CD4-positive, alpha-beta T cell treated with Interferon gamma for 1 hour (primary cell): ENCODE data around the gene SLC5A1.

Experiments
- DNase-seq: peaks from one replicate; pipeline ENCODE4 v3.0.0-alpha.2; 2020

The SLC5A1 gene

DNA sequence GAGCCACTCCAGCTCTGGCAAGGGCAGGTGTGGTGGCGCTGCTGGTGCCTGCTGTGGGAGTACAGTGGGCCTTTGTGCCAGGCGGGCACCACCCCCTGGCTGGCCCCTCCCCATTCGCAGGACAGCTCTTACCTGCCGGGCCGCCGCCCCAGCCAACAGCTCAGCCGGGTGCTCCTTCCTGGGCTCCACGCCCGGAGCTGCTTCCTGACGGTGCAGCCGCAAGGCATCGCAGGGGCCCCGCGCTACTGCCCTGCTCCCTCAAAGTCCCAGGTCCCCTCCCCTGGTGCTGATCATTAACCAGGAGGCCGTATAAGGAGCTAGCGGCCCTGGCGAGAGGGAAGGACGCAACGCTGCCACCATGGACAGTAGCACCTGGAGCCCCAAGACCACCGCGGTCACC is at the start of gene SLC5A1:
Gene SLC5A1, plus strand, starts transcription at position 338 of the 400 bp plus-strand sequence. Its CDS starts 21 bp downstream, at position 359.
- no peak for DNase-seq

DNA sequence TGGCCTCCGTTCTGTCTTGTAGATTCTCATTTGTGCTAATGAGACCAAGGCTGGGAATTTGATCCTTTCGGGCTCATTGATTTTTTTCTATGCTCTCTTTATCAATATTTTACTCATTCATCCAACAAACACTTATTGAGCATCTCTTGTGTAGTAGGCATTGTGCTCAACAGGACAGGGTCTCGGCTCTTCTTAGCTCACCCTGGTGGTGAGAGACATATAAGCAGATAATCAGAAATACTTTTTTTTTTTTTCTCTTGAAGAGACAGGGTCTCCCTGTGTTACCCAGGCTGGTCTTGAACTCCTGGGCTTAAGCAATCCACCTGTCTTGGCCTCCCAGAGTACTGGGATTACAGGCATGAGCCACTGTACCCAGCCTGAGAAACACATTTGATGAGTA is 48.0 kb upstream of the SLC5A1 start:
- DNase-seq, result no peak

DNA sequence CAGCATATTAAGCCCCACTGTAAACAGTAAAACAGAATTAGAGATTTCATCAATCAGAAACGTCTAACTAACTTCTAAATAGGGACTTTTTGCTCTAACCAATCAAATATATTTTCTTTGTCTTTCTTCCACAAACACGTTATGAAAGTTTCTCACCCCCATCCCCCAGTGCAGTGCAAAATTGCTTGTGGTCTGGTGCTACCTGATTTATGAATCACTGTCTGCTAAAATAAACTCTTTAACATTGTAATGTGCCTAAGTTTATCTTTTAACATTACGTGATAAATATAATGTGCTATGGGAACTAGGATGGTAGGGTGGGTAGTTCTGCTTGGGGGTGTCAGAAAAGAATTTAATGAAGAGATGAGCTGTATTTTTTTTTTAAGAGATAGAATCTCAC is 47.3 kb upstream of the SLC5A1 start:
- DNase-seq, result no peak

DNA sequence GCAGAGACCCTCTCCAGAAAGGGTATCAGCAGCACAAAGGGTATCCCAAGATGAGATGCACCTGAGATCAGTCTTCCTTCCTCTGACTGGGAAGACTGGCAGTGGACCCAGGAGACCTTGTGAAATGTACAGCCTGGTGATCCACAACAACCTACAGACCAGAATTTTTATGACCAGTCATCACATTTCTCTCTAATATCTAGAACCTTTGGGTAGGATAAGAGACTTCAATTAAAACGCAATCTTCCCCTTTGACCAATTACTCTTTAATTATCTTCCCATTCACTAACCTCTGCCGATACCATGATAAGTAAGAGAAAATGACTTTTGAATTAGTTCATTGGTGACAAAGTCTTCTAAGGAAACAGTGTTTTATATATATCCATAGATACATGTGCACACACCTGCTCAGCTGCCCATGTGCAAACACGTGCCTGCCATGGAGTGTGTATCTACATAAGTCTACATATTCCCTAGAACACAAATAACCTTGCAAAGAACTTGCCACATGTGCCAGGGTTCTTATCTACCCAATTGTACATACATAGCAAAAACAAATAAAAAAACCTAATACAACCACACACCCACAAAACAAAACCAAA is 44.2 kb upstream of the SLC5A1 start:
- no peak for DNase-seq

DNA sequence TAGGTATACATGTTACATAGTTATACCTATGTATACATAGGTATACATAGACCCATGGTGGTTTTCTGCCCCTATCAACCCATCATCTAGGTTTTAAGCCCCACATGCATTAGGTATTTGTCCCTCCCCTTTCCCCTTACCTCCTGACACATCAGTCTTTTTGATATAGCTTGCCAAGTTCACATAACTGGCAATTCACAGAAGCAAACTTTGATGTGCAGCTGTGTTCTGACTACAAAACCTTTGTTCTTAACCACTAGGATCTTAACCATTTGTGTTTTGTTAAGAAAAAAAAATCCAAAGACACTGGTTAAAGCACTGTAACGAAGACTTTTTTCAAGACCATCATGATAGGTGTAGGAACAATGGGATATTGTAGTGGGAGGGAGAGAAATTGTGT is 42.9 kb upstream of the SLC5A1 start:
- no peak for DNase-seq

DNA sequence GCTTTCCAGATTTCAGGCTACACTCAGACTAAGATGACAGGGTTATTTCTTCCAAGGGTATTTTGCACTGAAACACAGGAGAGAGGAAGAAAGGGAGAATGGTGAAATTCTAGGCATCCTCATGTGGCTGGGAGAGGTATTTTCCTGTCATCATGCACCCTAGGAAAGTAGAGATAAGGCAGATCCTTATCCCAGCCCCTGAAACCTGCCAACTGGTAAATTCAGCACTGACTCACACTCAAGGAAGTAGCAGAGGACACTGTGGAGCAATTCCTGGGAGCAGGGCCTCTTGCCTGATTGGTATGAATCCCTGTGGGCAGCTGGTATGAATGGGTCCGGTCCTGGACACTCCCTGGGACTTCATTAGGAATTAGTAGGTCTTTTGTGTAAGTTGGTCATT is 37.6 kb upstream of the SLC5A1 start:
- no peak for DNase-seq

DNA sequence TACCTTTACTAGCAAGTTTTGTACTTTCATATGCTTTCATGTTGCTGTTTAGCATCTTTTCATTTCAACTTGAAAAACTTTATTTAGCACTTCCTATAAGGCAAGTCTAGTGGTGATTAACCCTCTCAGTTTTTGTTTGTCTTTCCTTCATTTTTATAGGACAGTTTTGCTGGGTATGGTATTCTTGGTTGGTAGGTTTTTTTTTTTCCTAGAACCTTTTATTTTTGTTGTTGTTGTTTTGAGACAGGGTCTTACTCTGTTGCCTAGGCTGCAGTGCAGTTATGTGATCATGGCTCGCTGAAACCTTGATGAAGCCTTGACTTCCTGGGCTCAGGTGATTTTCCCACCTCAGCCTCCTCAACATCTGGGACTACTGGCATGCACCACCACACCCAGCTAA is 29.9 kb upstream of the SLC5A1 start:
- no peak for DNase-seq

DNA sequence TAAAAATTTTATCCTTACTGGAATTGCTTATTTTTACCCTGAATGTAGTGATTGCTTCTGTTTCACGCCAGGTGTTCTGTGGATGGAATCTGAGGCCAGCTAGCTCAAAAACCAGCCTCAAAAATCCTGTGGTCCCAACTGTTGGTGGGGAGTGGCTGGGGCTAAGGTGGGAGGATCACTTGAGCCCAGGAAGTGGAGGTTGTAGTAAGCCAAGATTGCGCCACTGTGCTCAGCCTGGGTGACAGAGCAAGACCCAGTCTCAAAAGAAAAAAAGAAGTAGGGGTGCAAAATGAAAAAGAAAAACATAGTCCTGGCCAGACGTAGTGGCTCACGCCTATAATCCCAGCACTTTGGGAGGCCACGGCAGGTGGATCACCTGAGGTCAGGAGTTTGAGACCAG is 27.0 kb upstream of the SLC5A1 start:
- no peak for DNase-seq

DNA sequence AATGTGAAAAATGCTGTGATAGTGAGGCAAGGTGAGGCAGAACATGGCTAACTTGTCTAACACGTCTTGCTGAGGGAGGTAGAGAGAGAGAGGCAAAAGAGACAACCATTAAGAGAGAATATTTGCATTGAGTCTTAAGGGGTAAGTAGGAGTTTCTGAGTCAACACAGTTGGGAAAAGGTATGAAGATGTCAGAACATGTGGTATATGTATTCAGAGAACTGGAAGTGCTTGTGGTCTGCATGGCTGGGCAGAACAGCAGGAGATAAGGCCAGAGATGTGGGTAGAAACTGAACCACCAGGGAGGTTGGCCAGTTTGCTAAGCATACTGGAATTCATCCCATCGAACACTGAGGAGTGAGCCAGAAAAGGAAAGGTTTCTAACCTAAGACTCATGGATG is 25.0 kb upstream of the SLC5A1 start:
- no peak for DNase-seq

DNA sequence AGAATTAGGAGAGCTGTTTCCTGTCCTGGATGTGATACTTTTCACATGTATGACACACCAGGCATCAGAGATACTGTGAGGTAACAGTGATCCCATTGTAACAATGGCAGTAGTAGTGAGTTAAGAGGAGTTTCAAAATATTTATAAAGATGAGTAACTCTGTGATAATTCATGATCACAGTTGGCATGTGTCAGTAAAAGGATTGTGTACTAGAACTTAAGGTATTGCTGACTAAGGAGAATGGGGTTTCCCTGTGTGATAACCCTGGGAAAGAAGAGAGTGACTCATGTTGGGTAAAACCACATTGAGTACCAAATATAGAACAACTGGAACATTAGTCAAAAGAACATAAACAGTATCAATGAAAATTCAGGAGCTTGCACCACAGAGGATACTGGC is 22.9 kb upstream of the SLC5A1 start:
- DNase-seq, result no peak

DNA sequence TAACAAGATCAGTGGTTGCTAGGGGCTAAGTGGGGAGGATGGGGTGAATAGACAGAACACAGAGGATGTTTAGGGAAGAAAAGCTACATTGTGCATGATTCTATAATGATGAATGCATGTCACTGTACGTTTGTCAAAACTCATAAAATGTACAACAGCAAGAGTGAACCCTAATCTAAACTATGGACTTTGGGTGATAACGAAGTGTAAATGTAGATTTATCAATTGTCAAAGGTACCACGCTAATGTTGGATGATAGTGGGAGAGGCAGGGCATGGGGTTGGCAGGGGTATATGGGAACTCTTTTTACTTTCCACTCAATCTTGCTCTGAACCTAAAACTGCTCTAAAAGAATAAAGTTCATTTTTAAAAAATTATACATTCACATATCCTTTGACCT is 21.3 kb upstream of the SLC5A1 start:
- no peak for DNase-seq

DNA sequence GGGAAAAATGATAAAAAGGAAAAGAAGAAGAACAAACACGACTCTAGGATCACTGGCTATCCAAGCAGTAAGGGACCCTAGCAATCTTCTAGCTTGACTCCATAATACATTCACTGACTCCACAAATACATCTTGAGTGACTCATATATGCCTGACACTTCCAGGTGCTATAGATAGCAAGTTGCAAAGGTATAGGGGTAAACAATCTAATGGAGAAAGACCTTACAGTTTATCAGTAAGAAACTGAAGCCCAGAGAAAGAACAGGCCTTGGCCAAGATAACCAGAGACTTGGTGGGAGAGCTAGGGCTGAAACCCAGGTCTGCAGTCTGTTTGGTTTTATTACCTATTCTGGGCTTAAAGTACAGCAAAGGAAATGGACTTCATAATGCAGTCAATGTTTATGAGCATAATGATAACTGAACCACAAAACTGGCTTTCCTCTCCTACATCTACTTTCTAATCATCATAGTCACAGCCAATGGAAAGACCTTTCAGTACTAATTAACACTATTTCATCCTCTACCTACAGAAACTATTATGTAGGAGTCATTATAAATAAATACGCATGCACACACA is 19.7 kb upstream of the SLC5A1 start:
- no peak for DNase-seq

DNA sequence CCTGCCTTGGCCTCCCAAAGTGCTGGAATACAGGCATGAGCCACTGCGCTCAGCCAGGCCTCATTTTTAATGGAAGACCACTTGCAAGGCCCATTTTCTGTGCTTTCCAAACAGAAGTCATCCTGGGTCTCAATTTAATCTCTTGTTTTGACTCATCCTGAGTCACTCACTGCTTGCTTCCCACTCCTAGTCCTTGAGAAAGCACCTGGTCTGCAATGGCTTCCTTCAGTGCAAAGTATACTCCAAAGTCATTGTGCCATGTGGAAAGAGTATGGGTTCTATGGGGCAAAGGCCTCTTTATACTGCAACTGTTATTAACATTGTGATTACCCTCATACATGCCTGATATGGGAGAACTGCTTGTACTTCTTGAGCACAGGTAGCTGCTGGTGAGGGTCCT is 18.3 kb upstream of the SLC5A1 start:
- no peak for DNase-seq

DNA sequence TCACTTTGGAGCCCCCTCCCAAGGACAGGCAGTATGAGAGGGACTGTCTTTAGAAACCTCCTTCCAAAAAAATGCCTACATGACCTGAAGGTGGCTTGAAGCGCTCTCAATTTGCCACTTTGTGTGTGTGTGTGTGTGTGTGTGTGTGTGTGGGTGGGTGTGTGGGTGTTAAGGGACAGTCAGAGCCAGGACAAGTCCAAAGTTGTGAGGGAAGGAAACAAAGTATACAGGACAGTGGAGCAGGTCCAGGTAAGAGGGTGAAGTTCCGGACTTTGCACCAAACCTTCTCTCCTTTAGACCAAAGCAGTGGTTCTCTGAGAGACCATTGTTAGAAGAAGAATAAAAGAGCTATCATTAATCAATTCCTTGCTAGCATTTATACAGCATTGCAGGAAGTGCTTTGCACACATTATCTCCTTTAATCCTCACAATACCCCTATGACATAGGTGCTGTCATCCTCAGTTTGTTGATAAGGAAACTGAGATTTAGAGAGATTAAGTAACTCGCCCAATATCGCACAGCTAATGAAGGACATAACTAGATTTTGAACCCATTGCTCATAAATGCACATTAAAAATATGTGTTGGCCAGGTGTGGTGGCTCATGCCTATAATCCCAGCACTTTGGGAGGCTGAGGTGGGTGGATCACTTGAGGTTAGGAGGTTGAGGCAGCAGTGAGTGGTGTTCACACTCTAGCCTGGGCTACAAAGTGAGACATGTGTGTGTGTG is 12.4 kb upstream of the SLC5A1 start:
- DNase-seq, result no peak

DNA sequence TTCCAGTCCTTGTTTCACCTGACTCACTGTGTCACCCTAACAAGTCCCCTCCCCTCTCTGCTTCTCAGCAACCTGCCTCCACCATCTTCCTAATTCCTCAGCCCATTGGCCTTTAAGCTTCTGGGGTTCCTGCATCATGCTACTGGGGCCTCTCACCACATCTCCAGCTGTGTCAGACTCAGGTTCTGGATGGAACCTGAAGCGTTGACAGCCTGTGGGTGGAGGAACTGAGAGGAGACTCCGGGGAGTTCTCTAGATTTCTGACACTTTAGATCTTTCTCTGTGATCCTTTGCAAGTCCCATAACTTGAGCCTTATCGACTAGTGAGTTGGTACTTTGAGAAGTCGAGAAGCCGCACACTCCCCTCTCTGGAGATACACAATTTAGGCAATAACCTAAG is 11.6 kb upstream of the SLC5A1 start:
- DNase-seq, result no peak

DNA sequence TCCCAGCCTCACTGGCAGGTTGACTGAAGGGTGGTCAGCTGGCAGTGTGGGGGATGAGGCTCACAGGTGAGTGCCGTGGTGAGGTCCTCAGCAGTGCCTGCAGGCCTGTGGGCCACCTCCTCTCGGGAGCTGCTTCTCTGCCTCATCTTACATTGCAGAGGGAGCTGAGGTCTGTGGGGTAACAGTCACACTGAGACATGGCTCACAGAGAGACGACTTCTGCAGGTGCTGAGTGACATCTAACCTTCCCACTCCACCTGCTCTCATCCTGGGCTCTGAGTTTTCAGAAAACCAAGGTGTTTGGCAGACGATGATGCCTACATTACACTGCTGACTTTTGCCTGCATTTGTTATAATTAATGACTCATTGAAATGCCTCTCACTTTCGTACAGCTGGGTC is 8.8 kb upstream of the SLC5A1 start:
- DNase-seq, result no peak

DNA sequence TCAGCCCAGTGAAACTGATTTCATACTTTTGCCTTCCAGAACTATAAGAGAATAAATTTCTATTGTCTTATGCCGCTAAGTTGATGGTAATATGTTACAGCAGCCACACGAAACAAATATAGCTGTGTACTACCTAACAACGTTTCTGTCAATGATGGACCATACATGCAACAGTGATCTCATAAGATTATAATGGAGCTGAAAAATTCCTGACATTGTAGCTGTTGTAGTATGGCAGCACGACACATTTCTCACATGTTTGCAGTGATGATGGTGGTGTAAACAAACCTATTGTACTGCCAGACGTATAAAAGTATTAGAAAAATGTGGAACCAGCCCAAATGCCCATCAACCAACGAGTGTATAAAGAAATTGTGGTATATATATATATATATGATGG is 5.8 kb upstream of the SLC5A1 start:
- no peak for DNase-seq

DNA sequence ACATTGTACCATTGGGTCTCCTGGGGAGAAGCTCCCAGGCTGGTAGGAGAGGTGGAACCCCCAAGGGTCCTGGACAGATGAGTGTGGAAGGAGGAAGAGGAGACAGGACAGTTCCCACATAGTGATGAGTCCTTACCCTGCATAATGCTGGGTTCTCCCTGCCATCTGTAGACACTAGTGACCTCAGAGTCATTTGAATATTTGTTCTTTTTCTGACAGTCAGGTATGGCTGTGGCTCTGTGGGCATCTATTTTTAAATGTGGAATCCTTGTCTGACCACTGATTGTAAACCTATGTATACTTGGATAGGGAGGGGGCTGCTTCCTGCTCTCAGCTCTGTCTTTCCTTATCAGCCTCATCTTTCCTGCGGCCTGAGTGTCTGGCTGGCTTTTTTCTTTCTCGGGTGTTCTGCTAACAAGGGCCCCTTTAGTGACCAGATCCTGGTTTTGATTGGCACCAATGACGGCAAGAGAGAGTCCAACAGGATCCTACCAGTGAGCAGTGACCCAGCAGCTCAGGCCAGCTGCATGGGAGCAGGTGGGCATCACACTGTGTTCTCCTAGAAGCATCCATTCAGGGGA is 2.6 kb upstream of the SLC5A1 start:
- DNase-seq, result no peak

DNA sequence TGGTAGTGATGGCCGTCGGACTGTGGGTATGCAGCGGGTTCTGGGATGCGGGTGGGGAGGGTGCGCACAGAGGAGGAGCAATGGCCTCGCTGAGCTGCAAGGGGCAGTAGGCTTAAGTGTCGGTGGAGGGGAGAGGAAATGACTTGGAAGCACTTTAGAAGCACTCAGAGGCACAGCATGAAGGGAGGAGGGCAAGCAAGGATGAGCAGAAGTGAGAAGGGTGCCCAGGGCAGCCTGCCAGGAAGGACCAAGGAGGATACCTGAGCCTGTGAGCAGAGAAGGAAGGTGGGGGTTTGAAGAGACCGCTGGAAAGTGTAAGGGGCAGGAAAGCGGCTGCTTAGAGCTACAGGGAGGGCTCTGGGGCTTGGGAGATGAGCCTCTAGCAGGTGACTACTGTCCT is 330 bp downstream of the SLC5A1 start:
- no peak for DNase-seq

DNA sequence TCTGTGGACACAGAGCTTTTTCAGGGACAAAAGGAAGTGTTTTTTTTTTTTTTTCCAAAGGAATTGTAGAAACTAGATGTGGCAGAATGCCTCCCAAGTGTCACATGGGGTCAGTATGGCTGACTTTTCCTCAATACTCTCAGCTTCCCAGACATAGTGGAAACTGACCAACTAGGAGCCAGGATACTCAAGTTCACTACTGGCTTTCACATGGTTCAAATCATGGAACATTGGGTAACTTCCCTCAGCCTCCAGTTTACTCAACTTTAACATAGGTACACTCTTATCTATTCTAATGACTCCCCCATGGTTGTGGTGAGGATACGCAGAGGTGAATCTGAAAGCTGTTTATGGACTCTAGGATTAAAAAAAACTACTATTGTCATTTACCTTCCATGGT is 1.4 kb downstream of the SLC5A1 start:
- no peak for DNase-seq

DNA sequence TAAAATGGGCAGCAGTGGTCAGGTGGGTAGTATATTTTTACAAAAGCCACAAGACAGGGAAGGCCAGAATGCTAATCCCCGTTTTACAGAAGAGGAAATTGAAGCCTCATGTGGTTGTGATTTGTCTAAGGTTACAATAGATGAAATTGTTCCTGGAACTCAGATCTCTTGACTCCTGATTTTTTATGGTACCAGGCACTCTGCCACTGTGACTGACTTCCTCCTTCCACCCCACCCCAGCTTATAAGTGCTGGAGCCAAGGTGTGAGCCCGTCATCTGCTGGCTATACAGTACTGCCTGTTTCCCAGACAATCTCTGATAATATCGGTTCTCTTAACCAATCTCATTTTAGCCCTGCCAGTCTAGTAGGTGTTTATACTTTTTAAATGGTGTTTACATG is 1.9 kb downstream of the SLC5A1 start:
- no peak for DNase-seq

DNA sequence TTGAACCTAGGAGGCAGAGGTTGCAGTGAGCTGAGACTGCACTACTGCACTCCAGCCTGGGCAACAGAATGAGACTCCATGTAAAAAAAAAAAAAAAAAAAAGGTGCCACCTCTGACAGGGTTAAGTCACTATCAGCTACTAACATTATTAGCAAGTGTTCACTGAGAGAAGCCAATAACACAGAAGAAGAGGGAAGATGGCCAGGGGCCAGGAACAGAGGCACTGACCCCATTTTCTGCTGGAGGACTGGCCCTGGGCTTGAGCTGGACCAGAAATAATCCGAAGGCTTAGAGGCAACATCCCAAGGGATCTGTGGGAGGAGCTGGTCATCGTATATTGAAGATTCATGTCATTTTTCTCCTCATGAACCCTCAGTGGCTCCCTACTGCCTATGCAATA is 5.0 kb downstream of the SLC5A1 start:
- no peak for DNase-seq

DNA sequence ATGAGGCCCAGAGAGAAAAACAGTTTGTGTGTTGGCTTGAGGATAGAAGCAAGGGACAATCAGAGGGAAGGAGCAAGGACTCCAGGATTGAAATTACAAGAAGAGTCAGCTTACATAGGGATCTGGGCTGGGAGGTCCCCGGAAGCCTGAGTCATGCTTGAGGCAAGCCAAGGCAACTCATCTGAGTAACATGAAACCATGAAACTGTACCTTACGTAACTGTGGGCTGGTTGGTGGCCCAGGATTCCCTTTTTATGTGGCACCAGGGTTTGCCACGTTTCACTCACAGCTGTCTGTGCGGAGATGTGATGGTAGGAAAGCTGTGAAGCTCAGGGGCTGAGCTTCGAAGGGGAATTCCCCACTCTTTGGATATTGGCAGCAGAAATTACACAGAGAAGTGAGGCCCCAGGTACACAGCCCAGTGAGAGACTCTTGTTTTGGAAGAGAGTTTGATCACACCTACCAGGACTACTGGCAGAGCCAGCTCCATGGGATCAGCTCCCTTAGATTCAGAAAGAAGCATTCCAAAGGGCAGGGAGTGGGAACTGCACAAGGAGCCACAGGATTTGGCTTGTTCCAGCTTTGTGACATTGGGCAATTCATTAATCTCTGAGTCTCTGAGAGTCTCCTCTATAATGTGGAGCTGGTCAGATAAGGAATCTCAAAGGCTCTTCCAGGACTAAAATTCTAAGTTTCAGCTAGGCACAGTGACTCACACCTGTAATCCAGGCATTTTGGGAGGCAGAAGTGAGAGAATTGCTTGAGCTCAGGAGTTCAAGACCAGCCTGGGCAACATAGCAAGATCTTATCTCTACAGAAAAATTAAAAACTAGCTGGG is 7.8 kb downstream of the SLC5A1 start:
- peak; percentile 76 for DNase-seq
